GM12873 (cell line): ENCODE results near the gene CLCA4.

Experiments used
- CTCF ChIP-seq: IDR thresholded peaks from 2 replicates; pipeline ENCODE4 v1.5.1; 2012; ENCODE audit warnings: low read depth, mild to moderate bottlenecking, moderate library complexity, low read length, control low read depth; ENCODE audit not compliant: insufficient read depth; ENCODE audit errors: missing control alignments

CLCA4 gene

GRCh38 chr1:86583593-86583992 is 36.7 kb downstream of the CLCA4 start:
- TF ChIP-seq CTCF = no peak

- no peak for TF ChIP-seq CTCF
Measured at GRCh38 chr1:86594284-86594770, 47.4 kb downstream of the CLCA4 start.

- no peak for TF ChIP-seq CTCF
Measured at GRCh38 chr1:86596224-86596623, 49.3 kb downstream of the CLCA4 start.

- TF ChIP-seq CTCF = no peak
Measured at GRCh38 chr1:86596741-86597290, 49.9 kb downstream of the CLCA4 start.

- TF ChIP-seq CTCF = no peak
Measured at GRCh38 chr1:86616433-86616832, 69.6 kb downstream of the CLCA4 start.

GRCh38 chr1:86616871-86617270 is 70.0 kb downstream of the CLCA4 start:
- no peak for TF ChIP-seq CTCF

- no peak for TF ChIP-seq CTCF
Measured at GRCh38 chr1:86618358-86618757, 71.5 kb downstream of the CLCA4 start.
